Hypothalamus (tissue), 51 donors: ENCODE data around the gene SERPINA12.

Experiments used
- DNase-seq, 51 donors: peaks; one replicate each; lab custom pipeline; 2025; lab: John Stamatoyannopoulos, UW

SERPINA12 gene, protein sequence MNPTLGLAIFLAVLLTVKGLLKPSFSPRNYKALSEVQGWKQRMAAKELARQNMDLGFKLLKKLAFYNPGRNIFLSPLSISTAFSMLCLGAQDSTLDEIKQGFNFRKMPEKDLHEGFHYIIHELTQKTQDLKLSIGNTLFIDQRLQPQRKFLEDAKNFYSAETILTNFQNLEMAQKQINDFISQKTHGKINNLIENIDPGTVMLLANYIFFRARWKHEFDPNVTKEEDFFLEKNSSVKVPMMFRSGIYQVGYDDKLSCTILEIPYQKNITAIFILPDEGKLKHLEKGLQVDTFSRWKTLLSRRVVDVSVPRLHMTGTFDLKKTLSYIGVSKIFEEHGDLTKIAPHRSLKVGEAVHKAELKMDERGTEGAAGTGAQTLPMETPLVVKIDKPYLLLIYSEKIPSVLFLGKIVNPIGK

DNA sequence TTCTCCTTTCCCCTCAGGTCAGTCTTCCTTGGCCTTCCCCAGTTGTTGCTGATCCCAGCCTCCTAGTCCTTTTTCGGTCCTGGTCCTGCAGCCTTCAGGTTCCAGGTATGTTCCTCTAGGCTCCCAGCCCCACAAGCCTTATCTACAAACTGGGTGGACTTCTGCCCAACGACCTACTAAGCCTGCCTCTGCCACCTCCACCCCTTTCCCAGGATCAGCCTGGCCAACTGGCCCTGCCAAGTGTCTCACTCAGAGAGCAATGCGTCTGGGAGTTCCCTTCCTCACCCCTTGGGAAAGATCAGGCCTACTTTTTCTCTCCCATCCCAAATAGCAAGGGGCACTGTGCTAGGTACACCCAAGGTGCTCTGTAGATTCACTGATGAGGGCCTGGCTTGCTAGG, at the start of gene SERPINA12:
SERPINA12 (minus strand) TSS at position 114 of the 400 bp plus-strand sequence. CDS start 11,072 bp downstream, outside the sequence.
- no peak for DNase-seq

DNA sequence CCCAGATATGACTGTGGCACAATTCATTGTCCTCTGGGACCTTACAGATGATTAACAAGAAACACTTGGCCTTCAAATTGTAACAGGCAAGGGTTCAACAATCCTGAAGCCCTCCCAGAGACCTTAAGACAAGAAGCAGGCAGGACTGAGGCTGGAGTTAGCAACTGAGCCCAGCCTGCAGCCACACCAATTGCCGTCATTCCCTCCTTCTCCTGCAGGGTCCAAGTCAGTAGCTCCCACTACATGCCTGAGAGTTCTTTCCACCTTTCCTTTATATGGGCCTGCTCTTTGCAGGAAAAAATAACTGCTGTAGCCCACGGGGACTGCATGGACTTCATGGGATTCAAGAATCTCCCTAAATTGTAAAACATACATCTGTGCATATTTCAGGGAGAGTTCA, 49.6 kb upstream of the SERPINA12 start:
- no peak for DNase-seq

DNA sequence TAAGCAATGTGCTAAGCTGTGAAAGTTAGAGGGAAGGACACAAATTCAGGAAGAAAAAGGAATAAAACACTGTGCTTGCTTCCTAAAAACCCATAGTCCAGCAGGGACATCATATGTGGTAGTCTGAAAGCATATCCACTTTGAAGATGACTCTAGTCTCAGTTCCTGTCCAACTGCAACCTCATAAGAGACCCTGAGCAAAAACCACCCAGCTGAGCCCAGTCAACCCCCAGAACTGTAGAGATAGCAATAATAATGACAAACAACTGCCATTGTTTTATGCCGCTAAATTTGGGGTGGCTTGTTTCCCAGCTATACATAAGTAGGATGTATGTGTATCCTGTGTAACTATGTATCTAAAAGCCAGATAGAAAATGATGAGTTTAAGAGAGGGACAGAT, 48.1 kb upstream of the SERPINA12 start:
- no peak for DNase-seq

DNA sequence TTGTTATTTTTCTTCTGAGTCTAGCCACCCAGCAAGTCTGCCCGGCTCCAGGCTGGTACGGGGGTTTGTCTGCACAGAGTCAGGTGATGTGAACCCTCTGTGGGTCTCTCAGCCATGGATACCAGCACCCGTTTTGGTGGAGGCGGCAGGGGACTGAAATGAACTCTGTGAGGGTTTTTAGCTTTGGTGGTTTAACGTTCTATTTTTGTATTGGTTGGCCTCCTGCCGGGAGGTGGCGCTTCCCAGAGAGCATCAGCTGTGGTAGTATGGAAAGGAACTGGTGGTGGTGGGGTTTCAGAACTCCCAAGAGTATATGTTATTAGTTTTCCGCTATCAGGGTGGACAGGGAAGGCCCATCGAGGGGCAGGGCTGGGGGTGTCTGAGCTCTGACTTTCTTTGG, 46.7 kb upstream of the SERPINA12 start:
- DNase-seq: no peak

DNA sequence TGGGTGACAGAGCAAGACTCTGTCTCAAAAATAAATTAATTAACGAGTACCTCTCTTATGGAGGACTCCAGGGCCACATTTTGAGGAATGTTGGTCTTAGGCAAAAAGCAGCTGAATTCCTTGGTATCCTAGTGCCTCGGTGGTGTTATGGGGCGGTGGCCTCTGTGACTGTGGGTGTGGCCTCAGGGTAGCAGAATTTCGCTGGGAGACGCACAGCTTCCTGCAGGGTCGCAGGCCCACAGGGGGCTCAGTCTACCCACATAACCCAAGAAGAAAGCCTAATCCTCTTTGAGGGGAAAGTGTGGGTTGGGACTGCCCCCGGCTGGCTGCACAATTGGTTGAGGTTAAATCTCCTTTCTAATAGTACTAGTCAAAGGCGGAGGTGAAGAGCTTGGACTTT, 40.8 kb upstream of the SERPINA12 start:
- no peak for DNase-seq

DNA sequence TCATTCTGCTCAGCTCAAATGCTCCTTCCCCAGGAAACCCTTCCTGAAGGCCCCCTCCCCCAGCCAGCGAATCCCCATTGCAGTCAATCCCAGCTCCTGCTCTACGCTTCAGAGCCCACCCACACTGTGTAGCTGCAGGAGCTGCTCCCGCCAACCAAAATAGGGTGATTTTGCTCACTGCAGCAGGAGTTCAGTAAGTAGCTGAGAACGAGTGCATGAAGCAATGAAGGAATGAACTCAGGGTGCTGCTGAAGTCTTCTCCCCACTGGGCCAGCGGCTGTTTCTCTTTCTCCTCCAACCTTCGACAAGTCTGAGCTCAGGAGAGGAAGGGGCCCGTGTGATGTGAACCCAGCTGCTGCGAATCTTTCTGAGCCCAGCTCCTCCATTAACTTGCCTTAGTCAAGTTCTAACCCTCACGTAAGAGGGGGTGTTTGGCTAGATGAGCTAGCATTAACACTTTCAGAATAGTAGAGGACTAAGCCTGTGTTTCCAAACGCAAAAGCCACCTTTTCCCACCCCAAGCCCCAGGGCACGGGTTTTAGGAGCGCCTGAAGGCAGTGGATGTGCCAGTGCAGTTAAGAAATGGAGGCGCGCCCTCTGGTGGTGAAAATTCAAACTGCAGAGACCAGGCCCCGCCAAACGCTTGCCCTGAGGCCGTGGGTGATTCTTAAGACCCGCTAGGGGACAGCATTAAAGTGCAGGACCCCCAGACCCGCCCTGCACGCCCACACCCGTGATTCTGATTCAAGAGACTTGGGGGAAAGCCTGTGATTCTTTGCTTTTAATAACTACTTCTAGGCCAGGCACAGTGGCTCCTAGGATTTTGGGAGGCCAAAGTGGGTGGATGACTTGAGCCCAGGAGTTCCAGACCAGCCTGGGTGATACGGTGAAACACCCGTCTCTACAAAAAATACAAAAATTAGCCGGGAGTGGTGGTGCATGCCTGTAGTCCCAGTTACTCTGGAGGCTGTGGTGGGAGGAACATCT, 40.0 kb upstream of the SERPINA12 start:
- DNase-seq: peak in 41 of 51 donors; percentile 7 to 77 (median 36)

DNA sequence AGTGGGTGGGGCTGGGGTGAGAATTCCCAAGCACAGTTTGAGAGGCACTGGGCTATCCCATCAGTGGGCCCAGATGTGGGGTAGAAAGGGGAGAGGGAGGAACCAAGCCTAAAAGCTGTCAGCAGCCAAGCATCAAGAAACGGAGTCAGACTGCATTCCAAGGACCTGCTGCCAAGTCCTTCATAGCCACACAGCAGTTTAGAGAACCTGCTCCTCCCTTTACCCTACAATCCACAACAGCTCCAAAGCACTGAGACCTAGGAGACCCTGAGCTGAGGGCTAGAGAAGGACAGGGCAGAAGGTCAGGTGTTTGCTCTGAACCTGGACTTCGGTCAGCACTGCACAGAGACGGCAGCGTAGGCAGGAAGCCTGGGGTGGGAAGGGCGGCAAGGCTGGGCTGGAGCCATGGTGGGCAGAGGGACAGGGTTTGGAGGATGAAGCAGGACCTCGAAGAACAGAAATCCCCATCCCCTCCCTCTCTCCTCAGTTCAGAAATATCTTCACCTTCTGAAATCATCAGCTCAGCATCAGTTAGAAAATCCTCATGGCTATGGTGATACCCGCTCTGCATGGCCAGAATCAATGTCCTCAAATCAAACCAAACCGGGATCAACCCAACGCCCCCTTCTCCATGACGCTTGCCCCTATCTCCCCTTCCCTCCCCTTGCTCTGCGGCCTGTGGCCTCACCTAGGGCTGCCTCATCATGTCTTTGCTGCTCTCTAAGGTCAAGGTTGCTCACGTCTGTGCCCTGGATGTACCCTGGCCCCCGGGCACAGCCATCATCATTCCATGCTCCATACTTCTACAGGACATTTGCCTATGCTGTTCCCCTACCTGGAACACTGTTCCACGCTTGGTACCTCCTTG, 39.1 kb upstream of the SERPINA12 start:
- no peak for DNase-seq

DNA sequence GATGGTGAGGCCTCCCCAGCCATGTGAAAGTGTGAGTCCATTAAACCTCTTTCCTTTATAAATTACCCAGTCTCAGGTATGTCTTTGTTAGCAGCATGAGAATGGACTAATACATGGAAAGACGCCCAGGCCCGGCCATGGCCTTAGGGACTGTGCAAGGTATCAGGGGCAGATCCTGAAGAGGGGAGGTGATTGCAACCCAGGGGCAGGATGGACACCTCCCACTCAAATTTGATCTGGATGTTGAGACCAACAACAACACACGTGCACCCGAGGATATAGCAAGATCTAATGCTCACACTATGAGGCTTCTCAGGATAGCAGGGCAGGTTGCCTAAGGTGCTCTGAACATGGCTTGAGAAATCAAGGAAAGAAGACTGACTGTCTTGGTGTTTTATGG, 38.5 kb upstream of the SERPINA12 start:
- DNase-seq: no peak

DNA sequence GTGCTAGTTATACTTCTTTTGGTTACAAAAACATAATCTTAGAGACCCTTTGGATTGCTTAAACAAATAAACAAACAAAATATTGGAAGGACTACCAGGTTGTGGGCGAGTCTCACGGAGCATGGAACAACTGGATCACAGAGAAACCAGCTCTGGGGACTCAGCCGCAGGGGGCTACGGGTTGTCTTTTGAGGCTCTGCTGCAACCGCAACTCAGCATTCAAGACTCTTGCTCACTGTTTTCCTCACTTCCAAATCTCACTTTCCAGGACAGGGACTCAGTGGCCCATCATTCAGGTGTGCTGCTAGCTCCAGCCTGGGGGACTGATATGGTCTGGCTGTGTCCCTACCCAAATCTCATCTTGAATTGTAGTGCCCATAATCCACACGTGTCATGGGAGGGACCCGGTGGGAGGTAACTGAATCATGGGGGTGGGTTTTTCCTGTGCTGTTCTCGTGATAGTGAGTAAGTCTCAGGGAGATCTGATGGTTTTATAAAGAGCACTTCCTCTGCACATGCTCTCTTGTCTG, 37.9 kb upstream of the SERPINA12 start:
- DNase-seq: no peak

DNA sequence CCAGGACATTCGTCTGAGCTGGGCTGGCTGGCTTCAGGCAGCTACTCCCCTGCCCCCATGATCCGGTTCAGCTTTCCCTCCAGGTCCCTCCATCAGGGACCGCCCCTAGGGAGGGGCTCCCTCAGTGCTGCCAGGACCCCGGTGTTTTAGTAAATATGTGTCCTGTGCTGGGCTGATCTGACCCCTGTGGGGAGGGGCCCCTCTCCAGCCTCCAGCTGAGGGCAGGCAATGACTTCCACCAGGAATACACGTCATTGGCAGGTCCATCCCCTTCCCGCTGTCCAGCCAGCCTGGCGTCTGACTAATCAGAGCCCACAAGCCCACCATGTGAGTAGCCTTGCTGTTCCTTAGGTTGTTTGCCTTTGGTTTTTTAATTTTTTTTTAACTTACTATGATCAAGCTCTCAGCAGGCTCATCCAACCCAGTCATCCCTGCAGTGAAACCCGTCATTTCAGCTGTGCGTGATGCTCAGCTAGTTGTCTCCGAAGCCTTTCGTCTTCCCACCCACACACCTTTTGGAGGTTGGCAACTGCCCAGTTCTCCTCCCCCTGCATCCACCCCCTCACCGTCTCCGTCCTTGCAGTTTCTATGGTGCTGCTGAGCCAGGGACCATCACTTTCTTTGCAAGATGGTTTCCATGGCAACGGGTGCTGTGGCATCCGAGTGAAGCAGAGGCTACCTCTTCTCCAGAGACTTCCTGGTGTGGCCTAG, 36.0 kb upstream of the SERPINA12 start:
- peak in 26 of 51 donors; percentile 9 to 85 (median 31) for DNase-seq

DNA sequence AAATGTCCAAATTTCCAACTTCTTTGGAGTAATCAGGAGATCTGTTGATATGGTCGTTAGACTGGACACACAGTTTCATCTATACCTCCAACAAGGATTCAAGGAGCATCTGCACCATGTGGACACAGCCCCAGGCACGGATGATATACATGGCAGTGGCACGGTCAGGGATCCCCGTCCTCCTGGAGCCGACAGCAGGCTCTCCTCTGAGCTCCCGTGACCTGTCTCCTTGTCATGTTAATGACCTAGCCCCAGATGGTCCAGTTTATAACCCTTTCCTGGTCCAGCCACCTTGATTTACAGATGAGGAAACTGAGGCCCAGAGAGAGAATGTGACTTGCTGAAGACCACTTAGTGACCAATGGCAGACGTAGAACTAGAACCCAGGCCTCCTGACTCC, 35.5 kb upstream of the SERPINA12 start:
- DNase-seq: no peak

DNA sequence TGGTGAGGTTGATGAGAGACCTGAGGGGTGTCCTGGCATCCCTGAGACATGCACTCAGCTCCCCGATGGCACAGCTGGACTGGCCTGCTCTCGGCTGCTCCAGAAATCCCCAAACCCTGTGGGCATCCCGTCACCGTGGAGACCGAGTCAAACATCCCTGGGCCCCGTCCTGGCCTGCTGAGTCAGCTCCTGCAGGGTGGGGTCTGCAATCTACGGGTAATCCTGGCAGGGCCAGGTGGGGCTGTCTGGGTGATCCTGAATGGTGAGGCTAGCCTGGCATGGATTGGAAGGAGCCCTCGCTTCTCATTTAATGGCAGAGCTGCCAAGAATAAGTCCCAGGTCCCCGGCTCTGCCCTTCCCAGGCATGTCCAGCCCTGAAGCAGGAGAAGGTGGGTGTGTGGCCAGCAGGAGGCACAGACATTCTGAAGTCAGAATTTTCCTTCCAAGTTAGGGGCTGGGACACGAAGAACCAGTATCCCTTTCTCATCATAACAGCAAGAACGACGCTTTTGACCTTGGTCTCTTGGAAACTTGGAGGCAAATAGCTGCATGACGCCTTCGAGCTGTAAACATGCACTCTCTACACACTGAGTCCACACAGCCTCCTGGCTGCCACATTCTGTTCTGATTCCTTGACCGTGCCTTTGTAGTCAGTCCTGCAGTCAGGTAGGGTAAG, 34.3 kb upstream of the SERPINA12 start:
- DNase-seq: no peak

DNA sequence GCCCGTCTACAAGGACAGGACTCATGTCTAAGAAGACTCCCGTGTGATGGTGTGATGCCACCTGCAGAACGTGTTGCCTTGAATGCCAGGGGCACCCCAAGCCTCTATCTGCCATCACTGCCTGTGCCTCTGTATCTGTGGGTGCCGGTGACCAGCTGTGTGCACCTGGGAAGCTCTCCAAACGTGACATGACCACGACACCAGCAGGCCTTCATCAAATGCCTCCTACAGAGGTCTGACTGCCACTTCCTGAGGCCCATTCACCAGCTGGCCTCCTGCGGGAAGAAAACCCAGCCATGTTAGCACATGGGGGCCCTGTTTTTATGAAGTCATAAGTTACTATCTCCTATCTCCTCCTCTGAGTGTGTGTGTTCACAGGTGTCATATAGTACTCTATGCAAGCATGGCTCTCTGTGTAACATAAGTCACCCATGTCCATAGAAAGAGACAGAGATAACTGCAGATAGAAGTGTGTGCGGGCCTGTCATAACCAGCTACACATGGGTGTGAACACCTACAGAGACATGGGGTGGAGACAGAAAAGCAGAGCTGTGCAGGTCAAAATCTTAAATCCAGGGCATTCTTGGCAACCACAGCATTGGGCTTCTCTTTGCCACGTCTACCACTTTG, 33.7 kb upstream of the SERPINA12 start:
- no peak for DNase-seq

DNA sequence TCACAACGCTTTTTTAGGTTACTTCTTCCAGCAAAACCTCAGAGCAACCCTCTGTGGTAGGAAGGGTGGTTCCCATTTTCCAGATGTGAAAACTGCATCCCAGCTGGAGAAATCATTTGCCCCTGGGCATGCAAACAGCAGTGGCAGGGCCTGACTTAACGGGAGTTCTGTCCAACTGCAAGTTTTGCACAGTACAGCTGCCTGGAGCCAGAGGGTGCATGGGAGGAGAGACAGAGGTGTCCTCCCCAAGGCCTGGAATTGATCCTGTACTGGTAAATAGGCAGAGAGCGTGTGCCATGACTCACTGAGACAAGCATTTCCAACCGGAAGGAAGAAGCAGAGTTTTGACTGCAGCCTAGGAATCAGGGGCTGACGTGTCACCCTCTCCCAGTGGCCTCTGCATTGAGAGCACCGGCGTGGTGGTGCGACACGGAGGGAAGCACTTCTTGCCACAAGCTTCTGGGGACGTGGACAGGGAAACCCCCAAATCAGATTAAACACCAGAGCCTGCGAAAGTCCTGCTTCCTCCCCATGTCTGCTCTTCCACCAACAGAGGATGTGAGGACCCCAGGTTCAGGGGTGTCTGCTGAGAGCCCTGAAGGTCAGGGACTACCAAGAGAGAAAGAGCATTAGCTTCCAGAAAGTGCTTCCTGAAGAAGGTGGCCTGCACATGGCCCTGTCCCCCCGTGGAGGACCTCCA, 33.0 kb upstream of the SERPINA12 start:
- DNase-seq: no peak

DNA sequence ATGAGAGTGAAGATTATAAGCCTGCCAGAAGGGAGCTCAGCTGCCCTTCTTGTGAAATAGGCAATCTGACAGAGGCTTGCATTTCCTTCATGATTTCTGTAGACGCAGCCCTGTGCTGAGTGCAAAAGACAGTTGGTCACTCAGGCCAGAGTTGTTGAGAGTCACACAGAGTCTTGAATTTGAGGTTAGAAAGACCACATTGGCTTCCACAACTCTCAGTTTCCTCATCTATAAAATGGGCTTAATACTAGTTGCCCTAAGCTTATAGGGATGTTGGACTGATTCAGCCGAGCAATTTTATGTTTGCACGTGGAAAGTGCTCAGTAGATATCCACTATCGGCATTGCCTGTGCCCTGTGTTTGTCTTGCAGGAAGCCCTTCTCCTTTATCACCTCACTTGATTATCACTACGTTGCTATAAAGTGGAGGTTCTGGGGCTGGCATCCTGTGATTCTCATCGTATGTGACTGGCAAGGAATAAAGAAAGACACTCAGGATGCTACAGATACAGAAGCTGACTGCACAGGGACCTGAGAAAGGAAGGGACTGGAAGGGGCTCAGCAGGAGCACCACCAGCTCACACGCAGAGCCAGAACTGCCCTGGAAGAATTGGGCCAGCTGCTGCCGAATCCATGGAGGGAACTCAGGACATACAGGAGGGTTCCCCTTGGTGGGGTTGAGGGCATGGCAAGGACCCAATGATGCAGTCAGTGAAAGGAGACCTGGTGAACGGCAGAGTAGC, 32.1 kb upstream of the SERPINA12 start:
- no peak for DNase-seq

DNA sequence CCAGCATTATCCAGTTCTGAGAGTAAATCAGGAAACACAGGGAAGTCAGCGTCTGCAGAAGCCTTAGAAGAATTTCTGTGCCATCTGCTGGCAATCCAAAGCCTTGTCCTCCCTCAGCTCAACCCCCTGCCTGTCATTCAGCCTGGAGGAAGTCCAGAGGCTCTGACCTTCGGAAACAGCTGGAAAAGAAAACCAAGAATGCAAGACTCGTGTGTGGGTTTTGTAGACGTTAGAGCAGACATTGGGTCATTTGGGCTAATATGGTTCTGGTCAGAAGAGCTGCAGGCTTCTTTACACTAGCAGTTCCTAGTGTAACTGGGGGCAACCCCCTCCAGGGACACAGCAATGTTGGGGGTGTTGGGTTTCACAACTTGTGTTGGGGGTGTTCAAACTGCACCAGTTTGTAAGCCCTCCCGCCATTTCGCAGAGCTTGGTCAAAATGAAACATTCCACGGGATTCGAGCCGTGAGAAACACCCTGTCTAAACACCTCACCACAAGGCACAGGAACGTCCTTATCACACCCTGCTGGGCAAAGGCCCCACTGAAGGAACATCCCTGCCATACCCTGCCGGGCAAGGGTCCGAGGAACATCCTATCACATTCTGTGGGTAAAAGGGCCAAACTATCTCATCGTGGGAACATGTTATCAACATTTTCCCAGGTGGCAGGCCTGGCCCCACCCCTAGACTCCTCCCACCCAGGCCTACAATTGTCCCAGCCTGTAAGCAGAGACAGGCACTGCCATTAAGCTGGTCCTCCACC, 30.9 kb upstream of the SERPINA12 start:
- no peak for DNase-seq
